Measurements from ENCODE around the gene SLC39A11. TPM values are rescaled to one million over a fixed set of nuclear protein-coding genes. Genes with fewer than 3 reads are reported as not detected.

Gene SLC39A11
- total and polyA plus RNA-seq, 3 donors from 2014 or later = 11.4 to 18.6 (median 18.0) TPM

DNA sequence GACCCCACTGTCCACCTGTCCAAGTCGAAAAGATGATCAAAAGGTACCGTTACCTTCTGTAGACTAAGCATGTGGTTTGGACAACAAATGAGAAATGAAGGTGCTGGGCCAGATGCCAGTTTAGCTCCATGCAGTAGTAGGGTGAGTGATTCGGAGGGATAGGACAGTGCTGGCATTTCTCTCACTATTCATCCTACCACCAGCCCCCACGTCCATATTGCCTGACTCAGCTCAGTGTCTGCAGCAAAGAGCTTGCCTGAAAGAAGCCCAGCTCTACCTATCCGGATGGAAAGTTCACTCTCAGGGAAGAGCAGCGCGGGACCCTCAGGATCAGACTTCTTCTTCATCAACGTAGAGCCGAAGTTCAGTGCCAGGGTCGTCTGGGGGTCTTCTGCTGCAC is 145.0 kb downstream of the SLC39A11 start:
- H3K4me3 ChIP-seq = no peak overlapping the region
- no peaks in the 10 kb centered on the region for H3K4me1 ChIP-seq
- TF ChIP-seq, protein P1, sequence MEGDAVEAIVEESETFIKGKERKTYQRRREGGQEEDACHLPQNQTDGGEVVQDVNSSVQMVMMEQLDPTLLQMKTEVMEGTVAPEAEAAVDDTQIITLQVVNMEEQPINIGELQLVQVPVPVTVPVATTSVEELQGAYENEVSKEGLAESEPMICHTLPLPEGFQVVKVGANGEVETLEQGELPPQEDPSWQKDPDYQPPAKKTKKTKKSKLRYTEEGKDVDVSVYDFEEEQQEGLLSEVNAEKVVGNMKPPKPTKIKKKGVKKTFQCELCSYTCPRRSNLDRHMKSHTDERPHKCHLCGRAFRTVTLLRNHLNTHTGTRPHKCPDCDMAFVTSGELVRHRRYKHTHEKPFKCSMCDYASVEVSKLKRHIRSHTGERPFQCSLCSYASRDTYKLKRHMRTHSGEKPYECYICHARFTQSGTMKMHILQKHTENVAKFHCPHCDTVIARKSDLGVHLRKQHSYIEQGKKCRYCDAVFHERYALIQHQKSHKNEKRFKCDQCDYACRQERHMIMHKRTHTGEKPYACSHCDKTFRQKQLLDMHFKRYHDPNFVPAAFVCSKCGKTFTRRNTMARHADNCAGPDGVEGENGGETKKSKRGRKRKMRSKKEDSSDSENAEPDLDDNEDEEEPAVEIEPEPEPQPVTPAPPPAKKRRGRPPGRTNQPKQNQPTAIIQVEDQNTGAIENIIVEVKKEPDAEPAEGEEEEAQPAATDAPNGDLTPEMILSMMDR (IDR thresholded peaks at IDR 0.05) = no peak
- no peak for TF ChIP-seq POLR2A (IDR thresholded peaks at IDR 0.05)
- no peak for DNase-seq
- intact Hi-C loops (cut with DNase I; ENCODE audit: low total_unique reads) = no loop called here
- no peaks in the 10 kb centered on the region for H3K27me3 ChIP-seq
- no peak overlapping the region for H3K27ac ChIP-seq
- 72 to 85% methylated on average over 8 to 10 of the region's 10 CpGs for whole genome bisulfite sequencing, 2 donors
- no peaks in the 10 kb centered on the region for H3K9me3 ChIP-seq
- no peaks in the 10 kb centered on the region for H3K36me3 ChIP-seq (ENCODE audit: low read depth, missing control alignments)

DNA sequence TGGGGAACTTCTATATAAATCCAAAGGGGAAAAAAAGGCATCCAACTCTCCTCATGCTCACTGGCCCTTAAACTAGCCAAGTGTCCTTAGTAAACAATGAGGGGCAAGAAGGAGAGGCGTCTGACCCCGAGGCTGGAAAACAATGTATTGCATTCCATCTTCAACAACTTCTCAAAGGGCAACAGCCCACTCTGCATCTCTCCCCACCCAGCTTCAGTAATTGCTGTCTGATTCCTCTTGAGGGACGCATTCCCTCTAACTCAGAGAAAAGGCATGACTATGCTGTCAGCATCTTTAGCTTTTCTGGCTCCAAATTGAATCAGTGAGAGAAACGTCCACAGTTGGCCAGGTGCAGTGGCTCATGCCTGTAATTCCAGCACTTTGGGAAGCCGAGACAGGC is 145.8 kb downstream of the SLC39A11 start:
- no peak overlapping the region for H3K4me3 ChIP-seq
- WGBS, 2 donors = 75 to 77% methylated on average over 5 of the region's 5 CpGs
- intact Hi-C loops (cut with DNase I; ENCODE audit: low total_unique reads) = no loop called here
- no peaks in the 10 kb centered on the region for H3K4me1 ChIP-seq
- H3K9me3 ChIP-seq = no peaks in the 10 kb centered on the region
- no peak overlapping the region for H3K27ac ChIP-seq
- no peaks in the 10 kb centered on the region for H3K36me3 ChIP-seq (ENCODE audit: low read depth, missing control alignments)
- no peak for TF ChIP-seq POLR2A (IDR thresholded peaks at IDR 0.05)
- TF ChIP-seq, protein P1 (IDR thresholded peaks at IDR 0.05) = no peak
- no peaks in the 10 kb centered on the region for H3K27me3 ChIP-seq
- no peak for DNase-seq

DNA sequence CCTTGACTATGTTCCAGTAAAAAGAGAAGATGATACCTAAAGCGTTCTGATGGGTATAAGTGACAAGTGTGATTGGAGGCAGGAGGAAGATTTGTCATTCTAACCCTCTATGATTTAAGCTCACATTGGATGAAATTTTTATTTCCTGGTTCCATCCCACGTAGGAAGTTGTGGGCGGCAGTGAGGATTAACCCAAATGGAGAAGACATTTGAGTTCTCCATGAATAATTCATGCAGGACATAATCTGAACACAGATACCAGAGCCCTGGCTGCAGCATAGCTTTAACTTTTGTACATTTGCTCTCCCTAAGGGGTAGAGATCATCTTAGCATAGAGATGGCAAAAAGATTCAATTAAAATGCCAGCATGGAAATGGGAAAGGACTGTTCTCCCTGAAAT is 146.3 kb downstream of the SLC39A11 start:
- no peak for DNase-seq
- no peaks in the 10 kb centered on the region for H3K36me3 ChIP-seq (ENCODE audit: low read depth, missing control alignments)
- H3K27me3 ChIP-seq = no peaks in the 10 kb centered on the region
- H3K4me3 ChIP-seq = no peak overlapping the region
- no peak overlapping the region for H3K27ac ChIP-seq
- no peak for TF ChIP-seq POLR2A (IDR thresholded peaks at IDR 0.05)
- TF ChIP-seq, protein P1 (IDR thresholded peaks at IDR 0.05) = no peak
- no peaks in the 10 kb centered on the region for H3K9me3 ChIP-seq
- intact Hi-C loops (cut with DNase I; ENCODE audit: low total_unique reads) = no loop called here
- 84 to 89% methylated on average over 3 of the region's 3 CpGs for WGBS, 2 donors
- H3K4me1 ChIP-seq = no peaks in the 10 kb centered on the region

DNA sequence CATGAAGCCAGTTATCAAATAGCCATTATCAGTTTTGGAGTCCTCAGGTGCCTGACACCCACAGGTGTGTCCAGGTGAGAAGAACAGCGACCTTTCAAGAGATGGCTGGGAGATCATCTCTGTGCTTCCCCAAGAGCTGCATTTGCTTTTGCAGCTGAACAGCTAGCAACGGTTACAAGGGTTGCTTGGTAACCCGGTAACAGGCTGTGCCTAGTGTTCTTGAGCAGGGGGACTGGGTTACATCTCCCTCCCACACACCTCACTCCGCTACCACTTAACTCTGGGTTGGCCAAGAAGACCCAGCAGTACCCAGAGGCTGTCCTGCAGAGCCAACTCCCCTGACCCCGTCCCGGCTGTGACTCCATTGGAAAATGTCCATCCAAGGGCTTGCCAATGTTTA is 147.0 kb downstream of the SLC39A11 start:
- Histone ChIP-seq H3K9me3 (no peaks in the 10 kb centered on the region), H3K4me1 (no peaks in the 10 kb centered on the region), H3K27me3 (no peaks in the 10 kb centered on the region), H3K27ac (no peak overlapping the region), H3K36me3 (ENCODE audit: low read depth, missing control alignments) (no peaks in the 10 kb centered on the region), H3K4me3 (no peak overlapping the region)
- DNase-seq = no peak
- 75 to 78% methylated on average over 6 of the region's 6 CpGs for WGBS, 2 donors
- intact Hi-C loops (cut with DNase I; ENCODE audit: low total_unique reads) = no loop called here
- TF ChIP-seq, protein P1 (IDR thresholded peaks at IDR 0.05) = no peak
- TF ChIP-seq POLR2A (IDR thresholded peaks at IDR 0.05) = no peak

DNA sequence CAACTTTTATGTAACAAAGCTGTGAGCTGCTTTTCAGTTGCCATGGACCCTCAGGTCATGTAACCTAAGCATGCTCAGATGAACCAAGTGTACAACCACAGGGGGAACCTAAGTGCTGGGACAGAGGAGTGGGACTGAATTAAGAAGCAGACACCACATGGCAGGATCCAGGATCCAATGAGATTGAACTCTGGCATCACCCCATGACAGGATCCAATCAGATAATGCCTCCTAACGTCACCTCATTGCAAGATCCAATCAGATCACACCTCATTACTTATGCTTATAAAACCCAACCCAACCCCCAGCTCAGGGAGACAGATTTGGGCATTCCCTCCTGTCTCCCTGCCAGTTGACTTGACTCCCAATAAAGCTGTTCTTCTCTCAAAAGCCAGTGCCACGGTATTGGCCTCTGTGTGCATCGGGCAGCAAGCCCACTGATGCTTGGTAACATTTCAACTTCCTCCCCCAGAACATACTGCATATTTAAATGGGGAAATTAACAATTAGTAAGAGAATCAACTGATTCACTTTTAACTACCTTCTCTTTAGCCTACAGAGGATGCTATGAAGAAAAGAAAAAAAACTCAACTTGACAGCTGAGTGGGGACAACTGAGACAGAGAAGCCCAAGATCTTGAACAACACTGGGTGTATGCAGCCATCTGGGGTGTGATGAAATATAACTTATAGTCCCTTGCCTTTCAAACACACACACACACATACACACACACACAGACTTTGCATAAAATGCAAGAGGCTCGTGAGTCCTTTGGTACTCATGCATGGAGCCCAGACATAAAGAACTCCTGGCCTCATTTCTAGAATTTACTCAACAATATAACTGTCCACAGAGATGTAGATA is 148.4 kb downstream of the SLC39A11 start:
- no peaks in the 10 kb centered on the region for H3K4me1 ChIP-seq
- no peaks in the 10 kb centered on the region for H3K9me3 ChIP-seq
- no peak overlapping the region for H3K4me3 ChIP-seq
- H3K27ac ChIP-seq = no peak overlapping the region
- TF ChIP-seq, protein P1 (IDR thresholded peaks at IDR 0.05) = no peak
- no peak for TF ChIP-seq POLR2A (IDR thresholded peaks at IDR 0.05)
- DNase-seq = no peak
- intact Hi-C loops (cut with DNase I; ENCODE audit: low total_unique reads) = no loop called here
- WGBS, 2 donors = 79 to 89% methylated on average over 4 of the region's 4 CpGs
- no peaks in the 10 kb centered on the region for H3K27me3 ChIP-seq
- H3K36me3 ChIP-seq (ENCODE audit: low read depth, missing control alignments) = no peaks in the 10 kb centered on the region

Measured in testis (tissue), 3 donors.